GM21367 (cell line): Measurements from ENCODE around the gene IFNK.

Experiments used
- ATAC-seq: cut with Tn5 transposase; IDR thresholded peaks from one replicate; pipeline ENCODE4 v1.9.1; 2021; ENCODE audit not compliant: unreplicated experiment

The IFNK gene

DNA sequence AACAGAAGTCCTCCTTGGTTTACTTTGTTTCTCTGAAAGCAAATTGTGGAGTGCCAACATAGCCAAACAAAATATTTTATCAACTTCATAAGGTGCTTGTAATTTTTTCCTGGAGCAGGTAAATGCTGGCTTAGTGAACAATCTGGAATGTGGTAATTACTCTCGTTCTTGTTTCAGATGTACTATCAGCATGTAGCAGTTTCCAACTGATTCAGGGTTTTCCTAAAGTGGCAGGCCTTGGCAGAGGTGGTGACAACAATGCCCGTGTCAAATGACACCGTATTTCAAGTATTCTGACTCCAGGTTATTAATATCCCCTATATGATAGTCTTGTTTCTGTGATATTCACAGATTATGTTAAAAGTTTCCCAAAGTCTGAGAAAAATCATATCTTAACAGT is 48.0 kb downstream of the IFNK start:
- ATAC-seq: no peak

DNA sequence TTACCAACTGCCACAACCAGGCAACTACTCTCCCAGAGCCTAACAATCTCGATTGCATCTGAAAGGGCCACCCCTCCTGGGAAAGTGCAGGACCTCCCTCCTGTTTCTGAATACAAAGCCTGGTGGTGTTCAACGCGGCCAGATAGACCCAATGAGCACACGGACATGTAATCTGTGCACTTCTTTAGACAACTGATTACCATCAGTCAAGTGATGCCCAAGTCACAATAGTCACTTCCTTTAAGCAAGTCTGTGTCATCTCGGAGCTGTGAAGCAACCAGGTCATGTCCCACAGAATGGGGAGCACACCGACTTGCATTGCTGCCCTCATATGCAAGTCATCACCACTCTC is 48.5 kb downstream of the IFNK start:
- ATAC-seq: peak; percentile 31

DNA sequence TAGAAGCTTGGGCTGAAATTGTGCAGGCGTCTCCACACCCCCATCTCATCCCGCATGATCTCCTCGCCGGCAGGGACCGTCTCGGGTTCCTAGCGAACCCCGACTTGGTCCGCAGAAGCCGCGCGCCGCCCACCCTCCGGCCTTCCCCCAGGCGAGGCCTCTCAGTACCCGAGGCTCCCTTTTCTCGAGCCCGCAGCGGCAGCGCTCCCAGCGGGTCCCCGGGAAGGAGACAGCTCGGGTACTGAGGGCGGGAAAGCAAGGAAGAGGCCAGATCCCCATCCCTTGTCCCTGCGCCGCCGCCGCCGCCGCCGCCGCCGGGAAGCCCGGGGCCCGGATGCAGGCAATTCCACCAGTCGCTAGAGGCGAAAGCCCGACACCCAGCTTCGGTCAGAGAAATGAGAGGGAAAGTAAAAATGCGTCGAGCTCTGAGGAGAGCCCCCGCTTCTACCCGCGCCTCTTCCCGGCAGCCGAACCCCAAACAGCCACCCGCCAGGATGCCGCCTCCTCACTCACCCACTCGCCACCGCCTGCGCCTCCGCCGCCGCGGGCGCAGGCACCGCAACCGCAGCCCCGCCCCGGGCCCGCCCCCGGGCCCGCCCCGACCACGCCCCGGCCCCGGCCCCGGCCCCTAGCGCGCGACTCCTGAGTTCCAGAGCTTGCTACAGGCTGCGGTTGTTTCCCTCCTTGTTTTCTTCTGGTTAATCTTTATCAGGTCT is 49.0 kb downstream of the IFNK start, which contains the start of gene C9orf72:
Gene C9orf72, minus strand, starts transcription at position 564 of the 716 bp plus-strand sequence. CDS start 6,361 bp downstream, outside the sequence.
- ATAC-seq: peak; percentile 46

DNA sequence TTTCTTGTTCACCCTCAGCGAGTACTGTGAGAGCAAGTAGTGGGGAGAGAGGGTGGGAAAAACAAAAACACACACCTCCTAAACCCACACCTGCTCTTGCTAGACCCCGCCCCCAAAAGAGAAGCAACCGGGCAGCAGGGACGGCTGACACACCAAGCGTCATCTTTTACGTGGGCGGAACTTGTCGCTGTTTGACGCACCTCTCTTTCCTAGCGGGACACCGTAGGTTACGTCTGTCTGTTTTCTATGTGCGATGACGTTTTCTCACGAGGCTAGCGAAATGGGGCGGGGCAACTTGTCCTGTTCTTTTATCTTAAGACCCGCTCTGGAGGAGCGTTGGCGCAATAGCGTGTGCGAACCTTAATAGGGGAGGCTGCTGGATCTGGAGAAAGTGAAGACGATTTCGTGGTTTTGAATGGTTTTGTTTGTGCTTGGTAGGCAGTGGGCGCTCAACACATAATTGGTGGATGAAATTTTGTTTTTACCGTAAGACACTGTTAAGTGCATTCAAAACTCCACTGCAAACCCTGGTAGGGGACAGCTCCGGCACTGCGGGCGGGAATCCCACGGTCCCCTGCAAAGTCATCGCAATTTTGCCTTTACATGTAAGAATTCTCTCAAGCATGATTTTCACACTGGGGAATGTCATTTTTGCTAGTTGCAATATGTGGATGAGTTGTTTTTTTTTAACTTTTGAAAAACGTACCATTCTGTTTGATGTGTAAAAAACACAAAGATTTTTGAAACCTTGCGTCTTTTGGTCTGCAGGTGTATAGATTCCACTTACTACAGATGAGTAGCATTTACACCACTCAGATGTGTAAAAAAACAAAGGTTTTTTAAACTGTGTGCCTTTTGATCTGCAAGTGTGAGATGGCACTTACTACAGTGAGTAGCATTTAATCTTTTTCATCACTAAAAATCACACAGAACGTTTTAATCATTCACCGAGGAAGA is 49.8 kb downstream of the IFNK start:
- ATAC-seq: peak; percentile 86
